Inflammatory macrophage treated with lipopolysaccharide for 1 hour (primary cell): ENCODE measurements around the gene HIBADH.
A peak's percentile ranks its signal among the peaks of the same experiment; 100 is the strongest.
"Not testable (repeated sequence)": the region's sequence is repeated elsewhere in the genome, so short reads cannot be mapped to it uniquely, and the experiment has no call there.

Experiments used
- DNase-seq, 2 donors: peaks; one replicate each; pipeline ENCODE4 v3.0.0-alpha.2; 2020 to 2022

HIBADH gene

GRCh38 chr7:27595009-27595408, 67.7 kb downstream of the HIBADH start:
- no peak for DNase-seq

- DNase-seq, result no peak
These were observed 69.5 kb downstream of the HIBADH start for GRCh38 chr7:27593226-27593625.

DNA sequence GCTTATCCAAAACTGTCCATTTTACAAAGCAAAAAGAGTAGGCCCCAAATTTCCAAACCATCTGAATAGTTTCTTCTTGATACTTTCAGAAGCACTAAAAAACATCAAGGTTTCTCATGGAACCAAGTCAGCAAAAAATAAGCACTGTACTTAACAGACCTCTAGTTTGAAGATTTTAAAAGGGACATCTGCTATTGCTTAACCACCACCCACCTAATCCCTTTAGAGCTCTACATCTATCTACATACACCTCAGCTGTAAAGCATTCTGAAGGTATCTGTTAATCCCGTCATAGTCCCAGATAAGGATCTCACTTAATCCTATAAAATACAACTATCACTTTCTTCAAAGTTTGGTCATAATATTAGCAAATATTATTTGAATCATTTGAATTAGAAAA, 72.3 kb downstream of the HIBADH start:
- DNase-seq, result no peak

DNA sequence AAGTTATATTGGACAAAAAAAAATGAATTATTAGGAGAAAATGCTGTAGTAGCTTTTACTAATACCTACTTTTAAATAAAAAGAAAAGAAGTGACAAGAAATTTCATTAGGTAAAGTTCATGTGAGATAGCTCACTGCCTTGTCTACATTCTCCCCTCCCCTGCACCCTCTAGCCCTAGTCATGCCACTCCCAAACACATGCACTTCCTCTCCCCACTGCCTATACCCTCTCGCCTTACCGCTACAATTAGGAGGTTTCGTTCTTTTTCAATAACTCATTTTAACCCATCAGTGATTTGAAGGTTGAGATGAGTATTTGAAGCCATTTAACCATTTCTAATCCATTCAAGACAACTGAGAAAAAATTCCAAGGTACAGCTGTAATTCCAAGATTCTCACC, 75.3 kb downstream of the HIBADH start:
- DNase-seq, result no peak

- DNase-seq, result no peak
These were observed 75.9 kb downstream of the HIBADH start for GRCh38 chr7:27586825-27587224.

DNA sequence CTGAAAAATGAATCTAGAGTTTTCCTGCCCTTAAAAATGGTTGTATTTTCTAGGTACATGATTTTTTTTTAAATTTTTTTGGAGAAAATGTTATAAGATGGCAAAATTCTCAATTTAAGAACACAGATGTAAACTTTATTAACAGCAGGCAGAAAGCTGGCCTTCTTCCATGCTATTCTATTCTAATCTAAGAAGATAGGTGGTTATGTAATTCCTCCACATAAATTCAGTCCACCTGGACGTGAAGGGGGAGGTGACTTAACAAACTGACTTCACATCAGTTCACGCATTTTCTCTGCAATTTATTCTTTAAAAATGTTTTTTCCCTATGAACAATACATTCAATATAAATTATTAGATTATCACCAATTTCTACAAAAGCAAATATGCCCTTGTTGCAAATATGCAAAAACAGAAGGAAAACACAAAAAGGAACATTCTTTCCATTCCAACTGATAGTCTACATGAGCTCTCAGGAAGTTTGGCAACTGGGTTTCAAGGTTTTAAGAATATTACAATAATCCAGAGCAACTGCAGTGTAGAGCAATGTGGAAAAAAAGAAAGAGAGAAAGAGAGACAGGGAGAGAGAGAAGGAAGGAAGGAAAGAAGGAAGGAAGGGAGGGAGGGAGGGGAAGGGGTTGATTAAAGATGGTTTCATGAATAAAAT, 76.8 kb downstream of the HIBADH start:
- no peak for DNase-seq

- no peak for DNase-seq
These were observed 80.8 kb downstream of the HIBADH start for GRCh38 chr7:27581906-27582305.

DNA sequence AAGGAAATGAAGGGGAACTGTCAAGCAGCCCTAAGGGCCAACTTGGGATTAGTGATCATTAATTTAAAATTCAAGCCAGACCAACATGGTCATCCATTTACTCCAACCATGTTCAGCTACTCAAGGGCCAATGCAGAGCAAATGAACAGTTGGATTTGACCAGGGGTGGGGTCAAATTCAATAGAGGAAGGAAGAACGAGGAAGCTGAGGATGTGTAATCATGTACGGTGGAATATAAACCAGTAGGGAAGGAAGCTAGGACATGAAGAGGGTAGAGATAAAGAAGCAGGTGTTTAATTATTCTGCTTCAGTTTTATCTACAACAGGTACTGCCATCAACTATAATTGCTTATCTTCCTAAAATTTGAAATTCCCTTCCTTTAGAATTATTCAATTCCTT, 81.6 kb downstream of the HIBADH start:
- DNase-seq, result no peak

GRCh38 chr7:27579565-27579964, 83.1 kb downstream of the HIBADH start:
- no peak for DNase-seq

DNA sequence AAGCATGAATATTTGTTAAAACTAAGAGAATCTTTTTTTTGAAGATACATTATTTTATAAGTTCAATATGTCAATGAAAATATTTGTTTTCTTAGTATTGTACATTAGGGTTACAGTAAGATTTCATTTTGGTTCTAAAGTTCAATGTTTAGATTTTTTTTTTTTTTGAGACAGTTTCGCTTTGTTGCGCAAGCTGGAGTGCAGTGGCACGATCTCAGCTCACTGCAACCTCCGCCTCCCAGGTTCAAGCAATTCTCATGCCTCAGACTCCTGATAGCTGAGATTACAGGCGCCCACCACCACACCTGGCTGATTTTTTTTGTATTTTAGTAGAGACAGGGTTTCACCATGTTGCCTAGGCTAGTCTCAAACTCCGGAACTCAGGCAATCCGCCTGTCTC, 84.5 kb downstream of the HIBADH start:
- not testable (repeated sequence) for DNase-seq

GRCh38 chr7:27576360-27576944, 86.2 kb downstream of the HIBADH start:
- peak; percentile 23 to 89 for DNase-seq

GRCh38 chr7:27575613-27576012, 87.1 kb downstream of the HIBADH start:
- DNase-seq, result peak; percentile 54 to 72

DNA sequence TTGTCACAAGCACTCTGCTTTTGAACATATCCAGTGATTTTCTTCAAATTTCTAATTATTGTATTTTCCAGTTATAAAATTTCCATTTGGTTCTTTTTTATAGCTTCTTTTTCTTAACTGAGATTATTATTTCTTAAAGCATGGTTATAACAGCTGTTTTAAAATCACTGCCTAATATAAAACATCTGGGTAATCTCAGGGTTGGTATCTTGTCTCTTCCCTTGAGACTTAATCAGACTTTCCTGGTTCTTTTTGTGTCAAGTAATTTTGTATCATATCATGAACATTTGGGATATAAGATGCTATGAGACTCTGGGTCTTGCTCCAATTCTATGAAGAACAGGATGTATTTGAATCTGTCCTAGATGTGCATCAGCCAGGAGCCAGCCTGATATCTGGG, 93.6 kb downstream of the HIBADH start:
- no peak for DNase-seq

DNA sequence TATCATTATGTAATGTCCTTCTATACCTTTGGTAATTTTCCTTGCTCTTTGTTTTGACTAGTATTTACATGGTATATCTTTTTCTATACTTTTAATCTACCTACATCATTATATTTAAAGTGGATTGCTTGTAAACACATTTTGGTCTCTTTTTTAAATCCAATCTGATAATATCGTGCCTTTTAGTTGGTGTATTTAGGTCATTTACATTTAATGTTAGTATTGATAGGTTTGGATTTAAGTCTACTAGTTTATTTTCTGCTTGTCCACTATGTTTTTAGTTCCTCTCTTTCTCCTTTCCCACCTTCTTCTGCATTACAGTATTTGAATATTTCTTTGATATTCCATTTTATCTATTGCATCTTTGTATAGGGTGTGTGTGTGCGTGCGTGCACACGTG, 95.4 kb downstream of the HIBADH start:
- DNase-seq, result no peak

DNA sequence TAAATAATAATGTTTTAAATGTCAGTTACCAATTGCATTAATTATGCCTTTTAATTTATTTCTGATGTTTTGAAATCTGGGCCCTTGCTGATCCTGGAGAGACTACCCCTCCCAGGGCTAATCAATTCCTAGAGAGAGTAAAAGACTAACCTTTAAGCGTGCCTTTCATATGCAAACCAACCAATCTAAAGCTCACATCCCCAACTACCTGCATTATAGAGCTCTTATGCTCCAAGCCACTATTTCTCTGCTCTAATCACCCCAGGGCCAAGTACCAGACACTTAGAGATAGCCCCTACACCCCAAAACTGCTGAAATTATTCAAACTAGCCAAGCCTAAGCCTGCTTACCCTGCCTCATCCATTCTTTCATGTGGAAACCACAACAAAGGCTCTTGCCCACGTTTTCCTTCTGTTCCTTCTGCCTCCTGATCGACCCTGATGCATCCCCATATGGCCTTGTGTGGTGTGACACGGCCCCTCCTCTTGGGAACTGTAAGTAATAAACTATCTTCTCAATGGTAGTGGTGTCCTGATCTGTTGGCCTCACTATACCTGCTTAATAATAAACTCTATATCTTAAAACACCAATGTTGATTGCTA, 97.7 kb downstream of the HIBADH start:
- DNase-seq, result no peak

GRCh38 chr7:27560706-27561235, 101.9 kb downstream of the HIBADH start:
- peak; percentile 9 to 12 for DNase-seq

GRCh38 chr7:27555670-27556069, 107.0 kb downstream of the HIBADH start:
- no peak for DNase-seq

DNA sequence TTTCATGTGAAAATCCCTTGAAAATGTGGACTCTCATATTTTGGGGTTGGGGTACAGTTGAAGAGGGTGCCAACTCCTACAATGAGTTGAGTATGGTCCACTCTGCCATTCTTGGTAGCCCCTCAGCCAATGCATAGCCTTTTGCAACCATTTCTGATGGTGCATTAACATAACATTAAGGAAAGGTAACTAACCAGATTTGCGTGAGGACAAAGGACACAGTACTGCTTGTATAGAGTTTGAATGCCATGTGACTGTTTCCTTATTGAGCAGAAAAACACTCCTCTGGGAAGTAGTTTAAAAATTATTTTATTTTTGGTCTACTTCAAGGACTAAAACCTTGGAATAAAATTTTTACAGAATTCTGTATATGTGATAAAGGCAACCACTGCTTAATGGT, 107.9 kb downstream of the HIBADH start:
- DNase-seq, result no peak

- no peak for DNase-seq
These were observed 109.4 kb downstream of the HIBADH start for GRCh38 chr7:27553273-27553672.

DNA sequence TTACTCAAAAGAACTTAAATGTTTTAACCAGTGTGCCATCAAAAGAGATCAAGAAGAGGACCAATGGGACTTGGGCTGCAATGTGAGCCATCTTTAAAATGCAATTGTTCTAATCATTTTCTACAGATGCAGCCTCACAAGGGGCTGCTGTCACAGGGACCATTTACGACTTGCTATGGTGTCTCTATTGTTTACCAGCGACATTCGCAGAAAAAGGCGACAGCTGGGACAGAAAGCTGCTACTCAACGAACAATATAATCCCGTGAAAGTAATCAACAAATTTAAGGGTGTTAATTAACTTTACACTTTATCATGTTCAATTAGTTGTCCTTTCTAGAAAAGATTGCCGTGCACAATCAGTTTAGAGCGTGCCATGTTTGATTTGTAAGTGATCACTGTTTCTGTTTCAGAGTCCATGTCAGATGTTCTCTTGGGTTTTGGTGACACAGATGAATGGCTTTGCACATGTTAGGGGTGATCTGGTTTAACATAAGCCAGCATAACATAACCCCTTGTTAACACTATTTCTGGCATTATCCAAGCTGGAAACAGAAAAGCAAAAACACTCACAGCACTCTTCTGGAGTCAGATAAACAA, 110.8 kb downstream of the HIBADH start:
- DNase-seq, result no peak

DNA sequence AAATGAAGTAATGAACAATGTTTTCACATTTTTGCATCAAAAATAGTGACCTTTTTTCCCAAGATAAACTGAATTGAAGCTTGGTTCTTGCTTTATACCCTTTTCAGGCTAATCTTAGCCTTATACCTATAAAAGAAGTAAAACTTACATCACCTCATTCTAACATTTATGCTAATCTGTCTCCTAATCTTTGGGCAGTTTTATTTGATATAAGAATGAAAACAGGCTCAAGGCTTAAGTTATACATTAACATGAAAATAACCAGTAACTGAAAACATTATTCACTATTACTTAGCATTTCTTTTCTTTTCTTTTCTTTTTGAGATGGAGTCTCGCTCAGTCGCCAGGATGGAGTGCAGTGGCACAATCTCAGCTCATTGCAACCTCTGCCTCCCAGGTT, 113.1 kb downstream of the HIBADH start:
- DNase-seq, result no peak

- DNase-seq, result no peak
These were observed 114.4 kb downstream of the HIBADH start for GRCh38 chr7:27548304-27548703.

DNA sequence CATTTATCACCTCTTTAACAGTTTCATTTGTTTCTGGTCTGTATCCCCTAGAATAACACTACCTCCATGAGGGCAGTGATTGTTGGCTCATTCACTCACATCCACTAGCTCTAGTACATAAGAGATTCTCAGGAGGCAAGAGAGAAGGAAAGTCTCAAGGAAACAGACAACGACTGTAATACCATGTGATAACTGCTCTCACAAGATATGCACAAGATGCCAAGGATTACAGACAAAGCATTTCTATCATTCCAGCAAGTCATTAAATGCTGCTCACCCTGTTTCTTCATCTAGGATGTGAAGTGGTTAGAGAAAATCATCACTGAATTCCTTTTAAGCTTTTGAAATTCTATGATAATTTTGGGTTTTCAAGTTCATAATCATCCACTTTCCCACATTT, 115.3 kb downstream of the HIBADH start:
- DNase-seq, result no peak

DNA sequence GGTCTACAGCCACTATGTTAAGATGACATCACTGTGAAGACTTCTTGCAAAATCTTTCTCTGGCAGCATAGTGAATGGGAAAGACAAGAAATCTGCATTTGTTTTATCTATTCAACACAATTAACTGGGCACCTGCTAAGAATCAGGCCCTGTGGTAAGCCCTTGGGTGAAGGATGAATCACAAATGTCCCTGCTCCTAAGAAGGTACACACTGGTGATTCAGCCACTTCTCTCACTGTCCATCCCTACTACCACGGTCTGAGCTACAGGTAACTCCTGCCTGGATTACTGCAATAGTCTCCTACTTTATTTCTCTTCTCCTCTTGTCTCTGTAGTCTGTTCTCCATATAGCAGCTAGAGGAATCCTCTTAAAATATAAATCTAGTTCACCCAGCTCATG, 116.1 kb downstream of the HIBADH start:
- DNase-seq, result no peak
